VCaP (cell line): Measurements from ENCODE around the gene RRP12.

ENCODE experiments used
- H3K27ac ChIP-seq: fragments of 450-650 bp; 2 replicates; pipeline ENCODE4 v1.5.1; 2017
- CTCF ChIP-seq: fragments of 450-650 bp; conservative IDR thresholded peaks from 2 replicates; pipeline ENCODE4 v1.5.1; 2017; ENCODE audit warnings: mild to moderate bottlenecking, moderate library complexity

Gene RRP12

GRCh38 chr10:97385565-97385964 is 15.6 kb downstream of the RRP12 start:
- no peak for TF ChIP-seq CTCF

GRCh38 chr10:97384641-97385040 is 16.5 kb downstream of the RRP12 start:
- TF ChIP-seq CTCF: no peak
- H3K27ac ChIP-seq: no peak overlapping the region

More at GRCh38 chr10:97385565-97385964, 15.6 kb downstream of the RRP12 start:
- H3K27ac ChIP-seq: no peak overlapping the region

GRCh38 chr10:97384156-97384555 is 17.0 kb downstream of the RRP12 start:
- TF ChIP-seq CTCF: no peak
- no peak overlapping the region for H3K27ac ChIP-seq

GRCh38 chr10:97383159-97383558 is 18.0 kb downstream of the RRP12 start:
- no peak for TF ChIP-seq CTCF
- no peak overlapping the region for H3K27ac ChIP-seq

- TF ChIP-seq CTCF: no peak
- H3K27ac ChIP-seq: no peak overlapping the region
Measured at GRCh38 chr10:97381626-97382025, 19.5 kb downstream of the RRP12 start.

- no peak overlapping the region for H3K27ac ChIP-seq
- no peak for TF ChIP-seq CTCF
Measured at GRCh38 chr10:97380516-97380915, 20.6 kb downstream of the RRP12 start.

GRCh38 chr10:97378933-97379921 is 21.9 kb downstream of the RRP12 start:
- TF ChIP-seq CTCF: no peak
- H3K27ac ChIP-seq: no peak overlapping the region
